Fibroblast of villous mesenchyme (primary cell): ENCODE measurements around the gene CNOT6. TPM values are rescaled to one million over a fixed set of nuclear protein-coding genes. Genes with fewer than 3 reads are reported as not detected.

Source experiments
- DNase-seq: peaks from one replicate; pipeline ENCODE4 v3.0.0-alpha.2; 2010; ENCODE audit warnings: low read depth
- H3K4me3 ChIP-seq: 2 replicates; pipeline ENCODE4 v1.5.1; 2011; ENCODE audit warnings: low read depth, mild to moderate bottlenecking, low read length
- total RNA-seq: library from RNA; depleted of rRNA; stranded (reverse); fragments of >200 nt; gene quantifications from 2 replicates; pipeline ENCODE4 v1.2.3, GENCODE V29; 2012
- TF ChIP-seq, protein P1 (sequence below): IDR thresholded peaks from 2 replicates; pipeline ENCODE4 v1.5.1; 2012; ENCODE audit warnings: low read depth, mild to moderate bottlenecking, low read length; ENCODE audit not compliant: insufficient read depth

Gene CNOT6
- total RNA-seq, 1 donor: 16.4 TPM

DNA sequence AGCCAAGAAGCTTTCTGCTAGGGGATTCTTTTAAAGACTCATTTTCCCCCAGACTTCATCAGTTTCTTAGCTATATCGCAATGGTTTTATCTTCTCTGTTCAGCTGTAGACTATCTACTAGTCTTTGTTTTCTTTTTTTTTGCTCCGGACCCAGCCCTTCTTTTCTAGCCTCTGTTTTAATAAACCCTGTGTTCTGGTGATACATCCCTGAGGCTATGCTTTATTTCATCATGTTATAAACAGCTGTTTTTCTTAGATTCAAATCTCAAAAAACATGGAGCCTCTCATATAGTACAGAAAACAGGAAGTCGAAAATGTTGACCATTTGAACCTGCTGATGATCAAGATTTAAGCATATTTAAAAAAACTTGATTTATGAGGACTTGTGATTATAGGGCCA, 59.4 kb downstream of the CNOT6 start:
- no peak overlapping the region for H3K4me3 ChIP-seq
- TF ChIP-seq, protein P1, sequence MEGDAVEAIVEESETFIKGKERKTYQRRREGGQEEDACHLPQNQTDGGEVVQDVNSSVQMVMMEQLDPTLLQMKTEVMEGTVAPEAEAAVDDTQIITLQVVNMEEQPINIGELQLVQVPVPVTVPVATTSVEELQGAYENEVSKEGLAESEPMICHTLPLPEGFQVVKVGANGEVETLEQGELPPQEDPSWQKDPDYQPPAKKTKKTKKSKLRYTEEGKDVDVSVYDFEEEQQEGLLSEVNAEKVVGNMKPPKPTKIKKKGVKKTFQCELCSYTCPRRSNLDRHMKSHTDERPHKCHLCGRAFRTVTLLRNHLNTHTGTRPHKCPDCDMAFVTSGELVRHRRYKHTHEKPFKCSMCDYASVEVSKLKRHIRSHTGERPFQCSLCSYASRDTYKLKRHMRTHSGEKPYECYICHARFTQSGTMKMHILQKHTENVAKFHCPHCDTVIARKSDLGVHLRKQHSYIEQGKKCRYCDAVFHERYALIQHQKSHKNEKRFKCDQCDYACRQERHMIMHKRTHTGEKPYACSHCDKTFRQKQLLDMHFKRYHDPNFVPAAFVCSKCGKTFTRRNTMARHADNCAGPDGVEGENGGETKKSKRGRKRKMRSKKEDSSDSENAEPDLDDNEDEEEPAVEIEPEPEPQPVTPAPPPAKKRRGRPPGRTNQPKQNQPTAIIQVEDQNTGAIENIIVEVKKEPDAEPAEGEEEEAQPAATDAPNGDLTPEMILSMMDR: no peak
- DNase-seq: peak; percentile 66

DNA sequence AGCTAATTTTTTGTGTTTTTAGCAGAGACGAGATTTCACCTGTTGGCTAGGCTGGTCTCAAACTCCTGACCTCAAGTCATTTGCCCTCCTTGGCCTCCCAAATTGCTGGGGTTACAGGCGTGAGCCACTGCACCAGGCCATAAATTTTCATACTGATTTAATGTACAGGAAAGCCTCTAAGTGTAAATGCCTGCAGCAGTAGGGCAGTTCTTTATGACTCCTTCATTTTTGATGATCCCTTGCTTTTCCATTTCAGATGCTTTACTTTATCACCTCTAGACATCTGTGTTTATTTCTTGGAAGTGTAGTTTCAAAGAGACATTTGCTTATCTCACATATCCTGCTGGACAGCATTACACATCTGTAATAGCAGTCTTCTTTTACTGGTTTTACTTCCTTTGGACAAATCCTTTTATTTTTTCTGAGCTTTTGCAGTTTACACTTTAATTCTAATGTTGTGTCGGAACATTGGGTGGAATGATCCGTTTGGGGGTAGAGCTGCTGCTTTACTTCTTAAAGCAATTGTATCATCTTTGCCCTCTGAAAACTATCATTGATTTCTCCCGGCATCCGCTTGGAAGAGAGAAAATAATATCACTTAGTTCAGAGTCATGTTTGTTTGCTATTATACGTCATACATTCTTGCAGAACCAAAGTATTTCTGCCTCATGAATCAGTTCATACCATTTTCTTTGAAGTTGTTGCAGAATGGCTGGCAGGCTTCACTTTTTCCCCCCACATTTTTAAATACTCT, 61.2 kb downstream of the CNOT6 start:
- H3K4me3 ChIP-seq: no peak overlapping the region
- peak; percentile 67 for DNase-seq
- TF ChIP-seq, protein P1: no peak

- no peak overlapping the region for H3K4me3 ChIP-seq
- TF ChIP-seq, protein P1: no peak
- DNase-seq: no peak
These were observed 63.1 kb downstream of the CNOT6 start for GRCh38 chr5:180557217-180557809.

GRCh38 chr5:180558232-180558631, 64.1 kb downstream of the CNOT6 start:
- no peak for DNase-seq

DNA sequence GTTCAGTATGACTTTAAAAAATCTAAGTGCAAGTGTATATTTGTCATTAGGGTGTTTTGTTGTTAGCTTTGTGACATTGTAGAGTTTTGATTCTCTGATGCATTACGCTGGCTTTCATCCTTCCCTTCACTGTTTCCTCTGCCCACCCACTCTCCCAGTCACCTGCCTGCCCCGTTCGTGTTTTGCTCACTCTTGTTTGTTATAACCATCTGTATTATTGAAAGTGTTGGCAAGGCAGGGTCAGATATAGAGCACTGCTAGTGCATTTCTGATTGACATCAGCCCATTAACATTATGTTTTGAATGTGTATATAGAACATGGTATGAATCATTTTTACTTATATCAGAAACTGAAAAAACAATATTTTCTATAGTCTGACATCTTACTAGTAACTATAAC, 69.8 kb downstream of the CNOT6 start:
- no peak for DNase-seq
- TF ChIP-seq, protein P1: no peak
- no peak overlapping the region for H3K4me3 ChIP-seq

More at GRCh38 chr5:180558232-180558631, 64.1 kb downstream of the CNOT6 start:
- TF ChIP-seq, protein P1: no peak
- H3K4me3 ChIP-seq: no peak overlapping the region

DNA sequence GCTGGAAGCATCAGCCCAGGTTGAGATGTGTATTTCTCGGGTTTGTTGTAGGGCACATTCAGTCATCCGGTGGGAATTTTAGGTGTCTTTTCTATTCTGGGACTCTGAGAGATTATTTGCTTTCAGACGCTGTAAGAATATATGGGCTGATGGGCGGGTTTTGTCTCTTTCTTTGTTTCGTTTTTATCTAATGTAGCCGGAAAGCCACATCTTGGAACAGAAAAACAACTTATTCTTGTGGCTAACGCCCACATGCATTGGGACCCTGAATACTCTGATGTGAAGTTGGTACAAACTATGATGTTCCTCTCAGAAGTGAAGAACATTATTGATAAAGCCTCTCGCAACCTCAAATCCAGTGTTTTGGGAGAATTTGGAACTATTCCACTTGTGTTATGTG, 74.7 kb downstream of the CNOT6 start:
- TF ChIP-seq, protein P1: no peak
- DNase-seq: no peak
- H3K4me3 ChIP-seq: no peak overlapping the region
